IMR-90 (cell line): ENCODE results near the gene SLC26A4. TPM values are rescaled to one million over a fixed set of nuclear protein-coding genes. Genes with fewer than 3 reads are reported as not detected.

Experiments
- ATAC-seq: fragments of 200-7000 bp; cut with Tn5 transposase; 2 replicates; pipeline ENCODE4 v1.9.1; 2020; ENCODE audit warnings: low read depth, mild to moderate bottlenecking, moderate library complexity
- BruUV-seq: library from RNA; stranded (reverse); fragments of 400-500 nt; replicated peaks from 2 replicates; lab custom pipeline; 2021; lab: Mats Ljungman, UMichigan
- CTCF ChIA-PET: fragments of 300-600 bp; formaldehyde crosslinking; extraction: SDS; loops from one replicate; lab custom pipeline; 2021; ENCODE audit warnings: antibody characterized with exemption; lab: Yijun Ruan, JAX
- POLR2A ChIA-PET: fragments of 300-600 bp; sonication (Branson Sonifier 250); formaldehyde crosslinking; loops from one replicate; lab custom pipeline; 2022; ENCODE audit warnings: antibody characterized with exemption; ENCODE audit not compliant: unreplicated experiment; lab: Charles Lee
- DNase-seq: peaks from one replicate; pipeline ENCODE4 v3.0.0; 2013
- H2AFZ ChIP-seq: replicated peaks from 2 replicates; pipeline ENCODE3; 2013; ENCODE audit warnings: low read length, mild to moderate bottlenecking; ENCODE audit not compliant: poor library complexity
- H2AK5ac ChIP-seq: 2 replicates; pipeline ENCODE4 v1.6.1; 2013; ENCODE audit warnings: low read depth, low read length, inconsistent platforms
- H2AK9ac ChIP-seq: replicated peaks from 2 replicates; pipeline ENCODE3; 2013; ENCODE audit warnings: mild to moderate bottlenecking, low read depth, low read length, moderate library complexity; ENCODE audit not compliant: poor library complexity
- H2BK120ac ChIP-seq: 2 replicates; pipeline ENCODE4 v1.6.1; 2013; ENCODE audit warnings: low read depth, low read length, inconsistent platforms
- H2BK15ac ChIP-seq: 3 replicates; pipeline ENCODE4 v1.6.1; 2013; ENCODE audit warnings: low read depth, low read length, inconsistent platforms
- H2BK20ac ChIP-seq: 2 replicates; pipeline ENCODE4 v1.6.1; 2013; ENCODE audit warnings: low read depth, mild to moderate bottlenecking, inconsistent platforms, low read length, moderate library complexity
- H2BK5ac ChIP-seq: 2 replicates; pipeline ENCODE4 v1.6.1; 2013; ENCODE audit warnings: mild to moderate bottlenecking, low read depth, low read length, inconsistent platforms; ENCODE audit not compliant: poor library complexity, severe bottlenecking
- H3K14ac ChIP-seq: replicated peaks from 2 replicates; pipeline ENCODE4 v1.6.1; 2013; ENCODE audit warnings: low read depth, low read length, inconsistent platforms
- H3K18ac ChIP-seq: 2 replicates; pipeline ENCODE4 v1.6.1; 2013; ENCODE audit warnings: low read depth, low read length, control low read depth
- H3K23ac ChIP-seq: 2 replicates; pipeline ENCODE4 v1.6.1; 2013; ENCODE audit warnings: low read depth, low read length, inconsistent platforms
- H3K27ac ChIP-seq: 2 replicates; pipeline ENCODE4 v1.5.1; 2013; ENCODE audit warnings: mild to moderate bottlenecking, control low read depth, low read length; ENCODE audit not compliant: insufficient read depth
- H3K27me3 ChIP-seq: 2 replicates; pipeline ENCODE4 v1.6.1; 2013; ENCODE audit warnings: low read length; ENCODE audit not compliant: control insufficient read depth, insufficient read depth
- H3K36me3 ChIP-seq: 2 replicates; pipeline ENCODE4 v1.6.1; 2013; ENCODE audit warnings: low read length, mixed read lengths; ENCODE audit not compliant: control insufficient read depth, insufficient read depth
- H3K4ac ChIP-seq: 2 replicates; pipeline ENCODE4 v1.6.1; 2013; ENCODE audit warnings: low read depth, low read length, inconsistent platforms
- H3K4me1 ChIP-seq: 2 replicates; pipeline ENCODE4 v1.6.1; 2013; ENCODE audit warnings: low read length, mixed read lengths; ENCODE audit not compliant: control insufficient read depth, insufficient read depth
- H3K4me2 ChIP-seq: 2 replicates; pipeline ENCODE4 v1.6.1; 2013; ENCODE audit warnings: low read depth, mild to moderate bottlenecking, control low read depth, low read length, moderate library complexity
- H3K4me3 ChIP-seq: 2 replicates; pipeline ENCODE4 v1.5.1; 2013; ENCODE audit warnings: low read depth, mild to moderate bottlenecking, control low read depth, low read length, moderate library complexity; ENCODE audit not compliant: insufficient read depth
- H3K56ac ChIP-seq: 2 replicates; pipeline ENCODE4 v1.6.1; 2013; ENCODE audit warnings: low read length, inconsistent platforms; ENCODE audit not compliant: insufficient read depth; ENCODE audit errors: extremely low read depth
- H3K79me1 ChIP-seq, 2 experiments: 2 replicates each; pipeline ENCODE4 v1.6.1; 2013; ENCODE audit warnings: low read length in 2 of 2, inconsistent platforms in 1 of 2, low read depth in 1 of 2
- H3K9ac ChIP-seq: 2 replicates; pipeline ENCODE4 v1.6.1; 2013; ENCODE audit warnings: low read depth, low read length, control low read depth
- H3K9me1 ChIP-seq: 2 replicates; pipeline ENCODE4 v1.6.1; 2013; ENCODE audit warnings: low read length, inconsistent platforms; ENCODE audit not compliant: insufficient read depth
- H3K9me3 ChIP-seq: 2 replicates; pipeline ENCODE4 v1.6.1; 2013; ENCODE audit warnings: low read length; ENCODE audit not compliant: control insufficient read depth, insufficient read depth
- H4K20me1 ChIP-seq: 2 replicates; pipeline ENCODE4 v1.6.1; 2013; ENCODE audit warnings: low read length, inconsistent platforms; ENCODE audit not compliant: insufficient read depth
- H4K5ac ChIP-seq: 2 replicates; pipeline ENCODE4 v1.6.1; 2013; ENCODE audit warnings: mild to moderate bottlenecking, low read depth, low read length, control low read depth
- H4K8ac ChIP-seq, 2 experiments: 2 replicates each; pipeline ENCODE4 v1.6.1; 2013; ENCODE audit warnings: low read depth in 2 of 2, low read length in 2 of 2, control low read depth in 1 of 2, inconsistent platforms in 1 of 2
- H4K91ac ChIP-seq: 2 replicates; pipeline ENCODE4 v1.6.1; 2013; ENCODE audit warnings: low read depth, low read length, inconsistent platforms; ENCODE audit not compliant: insufficient read depth
- CEBPB ChIP-seq: IDR thresholded peaks from 2 replicates; pipeline ENCODE4 v1.6.1; 2012; ENCODE audit warnings: low read depth, low read length, improper control_type of control experiment
- NFE2L2 ChIP-seq: fragments of 150-350 bp; IDR thresholded peaks from 2 replicates; pipeline ENCODE4 v1.6.1; 2016; ENCODE audit warnings: low read depth, mild to moderate bottlenecking, low read length
- RFX5 ChIP-seq: IDR thresholded peaks from 2 replicates; pipeline ENCODE4 v1.8.0; 2012; ENCODE audit warnings: low read depth, mild to moderate bottlenecking, low read length, moderate library complexity
- USF2 ChIP-seq: fragments of 150-350 bp; IDR thresholded peaks from 2 replicates; pipeline ENCODE4 v1.6.1; 2017; ENCODE audit warnings: mild to moderate bottlenecking, antibody characterized with exemption, low read length, low read depth
- WGBS, 2 experiments: methylation state at CpG; one replicate each; pipeline versions ENCODE4 v1.1.5 to v1.1.7; 2013; ENCODE audit warnings: missing lambda C conversion rate in 2 of 2; ENCODE audit not compliant: insufficient read length in 1 of 2; ENCODE audit errors: extremely low coverage in 2 of 2; 5-methylcytosine and 5-hydroxymethylcytosine counted together
- dilution Hi-C: fragments of 300-500 bp; cut with HindIII; formaldehyde crosslinking; loops from one replicate; pipeline ENCODE4 v1.14.3; 2018; ENCODE audit warnings: low sequenced_read_pairs; ENCODE audit not compliant: unreplicated experiment
- in situ Hi-C: fragments of 300-500 bp; cut with MboI; formaldehyde crosslinking; loops from 3 replicates; pipeline ENCODE4 v1.14.3; 2019; ENCODE audit warnings: low sequenced_read_pairs, inconsistent platforms, mixed read lengths
- intact Hi-C: fragments of 100-400 bp; cut with micrococcal nuclease; formaldehyde crosslinking; loops from 2 replicates; pipeline ENCODE4 v1.10.0; 2022
- polyA plus RNA-seq, 3 experiments: library from polyadenylated mRNA; depleted of rRNA; stranded (reverse); fragments of >200 nt; gene quantifications; 2 replicates each; pipeline ENCODE4 v1.2.3, GENCODE V29; 2012; ENCODE audit warnings: low replicate concordance in 1 of 3
- total RNA-seq: library from RNA; depleted of rRNA; stranded (reverse); fragments of >200 nt; gene quantifications from 2 replicates; pipeline ENCODE4 v1.2.3, GENCODE V29; 2012

SLC26A4 gene
- total and polyA plus RNA-seq, 2 of the 4 experiments (the other 2 are of a cell fraction): 0.09 to 1.1 TPM

- H3K79me1 ChIP-seq: no peaks in the 10 kb centered on the region
- no peak overlapping the region for H4K91ac ChIP-seq
- H3K9ac ChIP-seq: no peak overlapping the region
- H3K18ac ChIP-seq: no peak overlapping the region
- DNase-seq (no peak), ATAC-seq (no peak)
- POLR2A ChIA-PET: no interaction called here
- no peak overlapping the region for H2AK5ac ChIP-seq
- H3K56ac ChIP-seq: no peak overlapping the region
- H4K20me1 ChIP-seq: no peaks in the 10 kb centered on the region
- no peaks in the 10 kb centered on the region for H3K9me3 ChIP-seq
- H2BK15ac ChIP-seq: no peak overlapping the region
- H2BK120ac ChIP-seq: no peak overlapping the region
- no peak for TF ChIP-seq NFE2L2
- no peak for TF ChIP-seq RFX5
- TF ChIP-seq CEBPB: no peak
- no peak for TF ChIP-seq USF2
- no peak overlapping the region for H3K23ac ChIP-seq
- no peak overlapping the region for H2AFZ ChIP-seq
- BruUV-seq: no TSS peak
- H3K14ac ChIP-seq: no peak overlapping the region
- no peaks in the 10 kb centered on the region for H3K36me3 ChIP-seq
- no peaks in the 10 kb centered on the region for H3K27me3 ChIP-seq
- H3K4me1 ChIP-seq: no peaks in the 10 kb centered on the region; the same call in 1 of the 2 replicates
- H4K5ac ChIP-seq: no peak overlapping the region
- in situ Hi-C loops (no loop called here), intact Hi-C loops (no loop called here), dilution Hi-C loops (no loop called here)
- H3K4me2 ChIP-seq: no peak overlapping the region
- CTCF ChIA-PET: no interaction called here
- no peaks in the 10 kb centered on the region; the same call in 1 of the 2 replicates for H3K9me1 ChIP-seq
- no peak overlapping the region for H3K4me3 ChIP-seq
- no peak overlapping the region for H3K27ac ChIP-seq
- H2AK9ac ChIP-seq: no peak overlapping the region
- no peak overlapping the region for H3K4ac ChIP-seq
- H2BK20ac ChIP-seq: no peak overlapping the region
- WGBS, 2 experiments: 100% methylated on average over 1 of the region's 1 CpG; no CpG with 5 or more reads in 1 of the 2 experiments
- H4K8ac ChIP-seq: no peak overlapping the region
- no peak overlapping the region for H2BK5ac ChIP-seq
Measured at GRCh38 chr7:107684947-107685463, 24.4 kb downstream of the SLC26A4 start.
